DOHH2 (cell line): ENCODE data around the gene GLS.
A peak's percentile ranks its signal among the peaks of the same experiment; 100 is the strongest.

Experiments
- H3F3A ChIP-seq: fragments of 200-600 bp; sonication (generic), shearing (Covaris generic); 2 replicates; pipeline ENCODE4 v1.6.0; 2016; ENCODE audit warnings: antibody characterized with exemption, mild to moderate bottlenecking; ENCODE audit not compliant: control insufficient read depth, insufficient read depth
- H3K27ac ChIP-seq: fragments of 200-600 bp; sonication (generic); 2 replicates; pipeline ENCODE4 v1.5.1; 2014; ENCODE audit warnings: low read depth, mild to moderate bottlenecking, low read length, moderate library complexity
- H3K27me3 ChIP-seq: fragments of 200-600 bp; sonication (generic); 2 replicates; pipeline ENCODE4 v1.6.1; 2014; ENCODE audit warnings: mild to moderate bottlenecking, low read length, mixed read lengths; ENCODE audit not compliant: control insufficient read depth
- H3K36me3 ChIP-seq: fragments of 200-600 bp; sonication (generic); 2 replicates; pipeline ENCODE4 v1.6.1; 2014; ENCODE audit warnings: mild to moderate bottlenecking, low read length, moderate library complexity, mixed read lengths; ENCODE audit not compliant: control insufficient read depth
- H3K4me1 ChIP-seq: fragments of 200-600 bp; sonication (generic); 2 replicates; pipeline ENCODE4 v1.6.1; 2014; ENCODE audit warnings: mild to moderate bottlenecking, low read length, mixed read lengths; ENCODE audit not compliant: control insufficient read depth
- H3K4me2 ChIP-seq: fragments of 200-600 bp; sonication (generic); 2 replicates; pipeline ENCODE4 v1.6.0; 2014; ENCODE audit warnings: mild to moderate bottlenecking, low read length, moderate library complexity
- H3K4me3 ChIP-seq: fragments of 200-600 bp; sonication (generic); 2 replicates; pipeline ENCODE4 v1.5.1; 2014; ENCODE audit warnings: mild to moderate bottlenecking, low read length, mixed read lengths
- H3K79me2 ChIP-seq: fragments of 200-600 bp; sonication (generic); 2 replicates; pipeline ENCODE4 v1.6.1; 2014; ENCODE audit warnings: mild to moderate bottlenecking, low read length, mixed read lengths; ENCODE audit not compliant: control insufficient read depth
- H3K9me2 ChIP-seq: fragments of 200-600 bp; sonication (generic); replicated peaks from 2 replicates; pipeline ENCODE4 v1.6.1; 2014; ENCODE audit warnings: mild to moderate bottlenecking, low read length, mixed read lengths; ENCODE audit not compliant: control insufficient read depth
- H3K9me3 ChIP-seq: fragments of 200-600 bp; sonication (generic); 2 replicates; pipeline ENCODE4 v1.6.1; 2014; ENCODE audit warnings: antibody characterized with exemption, low read length, mixed read lengths; ENCODE audit not compliant: control insufficient read depth, insufficient read depth
- H4K20me1 ChIP-seq: fragments of 200-600 bp; sonication (generic); 2 replicates; pipeline ENCODE4 v1.6.0; 2014; ENCODE audit warnings: low read depth, mild to moderate bottlenecking, antibody characterized with exemption, low read length, moderate library complexity; ENCODE audit not compliant: control insufficient read depth, insufficient read depth
- CTCF ChIP-seq: fragments of 200-600 bp; sonication (generic); IDR thresholded peaks from one replicate; pipeline ENCODE4 v1.5.1; 2014; ENCODE audit warnings: antibody characterized with exemption, mild to moderate bottlenecking, low read depth, low read length; ENCODE audit not compliant: poor library complexity, severe bottlenecking
- EZH2phosphoT487 ChIP-seq: fragments of 200-600 bp; sonication (generic); IDR thresholded peaks from 2 replicates; pipeline ENCODE4 v1.6.1; 2017; ENCODE audit warnings: borderline replicate concordance, mild to moderate bottlenecking, antibody characterized with exemption, low read length, moderate library complexity, mixed read lengths

Gene GLS

GRCh38 chr2:190877436-190877835, 3.2 kb upstream of the GLS start:
- Histone ChIP-seq H3F3A (peaks cover 8% of the 10 kb centered on the region), H4K20me1 (peaks cover 3% of the 10 kb centered on the region), H3K36me3 (peaks cover 13% of the 10 kb centered on the region), H3K27me3 (no peaks in the 10 kb centered on the region), H3K4me2 (no peak overlapping the region), H3K4me3 (no peak overlapping the region), H3K79me2 (peaks cover 25% of the 10 kb centered on the region), H3K9me2 (no peaks in the 10 kb centered on the region), H3K9me3 (no peaks in the 10 kb centered on the region), H3K4me1 (peaks cover 18% of the 10 kb centered on the region), H3K27ac (no peak overlapping the region)
- TF ChIP-seq CTCF (no peak), EZH2phosphoT487 (no peak)

- peak overlapping the region; percentile 97 for H3K4me2 ChIP-seq
- no peak for TF ChIP-seq CTCF
- no peak for TF ChIP-seq EZH2phosphoT487
- H3K9me2 ChIP-seq: no peaks in the 10 kb centered on the region
- peaks cover 36% of the 10 kb centered on the region for H3K36me3 ChIP-seq
- peaks cover 11% of the 10 kb centered on the region for H3F3A ChIP-seq
- no peaks in the 10 kb centered on the region for H3K9me3 ChIP-seq
- no peaks in the 10 kb centered on the region for H3K27me3 ChIP-seq
- H4K20me1 ChIP-seq: peaks cover 24% of the 10 kb centered on the region
- peaks cover 48% of the 10 kb centered on the region for H3K79me2 ChIP-seq
- H3K27ac ChIP-seq: peak overlapping the region; percentile 46
- peaks cover 41% of the 10 kb centered on the region for H3K4me1 ChIP-seq
- peak overlapping the region; percentile 100 for H3K4me3 ChIP-seq
These were observed 895 bp upstream of the GLS start for GRCh38 chr2:190879474-190880377.

GRCh38 chr2:190881084-190881597, 520 bp downstream of the GLS start:
- Histone ChIP-seq H3F3A (peaks cover 11% of the 10 kb centered on the region), H3K4me2 (peak overlapping the region; percentile 97), H3K36me3 (peaks cover 44% of the 10 kb centered on the region), H3K4me3 (peak overlapping the region; percentile 100), H3K9me2 (no peaks in the 10 kb centered on the region), H3K27ac (peak overlapping the region; percentile 88), H3K27me3 (no peaks in the 10 kb centered on the region), H3K79me2 (peaks cover 62% of the 10 kb centered on the region), H3K4me1 (peaks cover 47% of the 10 kb centered on the region), H3K9me3 (no peaks in the 10 kb centered on the region), H4K20me1 (peaks cover 27% of the 10 kb centered on the region)
- TF ChIP-seq CTCF: no peak
- no peak for TF ChIP-seq EZH2phosphoT487
